EH (cell line): Measurements from ENCODE around the gene RPL22L1.
"Not testable (repeated sequence)": the region's sequence is repeated elsewhere in the genome, so short reads cannot be mapped to it uniquely, and the experiment has no call there.

Source experiments
- DNase-seq: peaks from one replicate; pipeline ENCODE4 v3.0.0-alpha.2; 2015; ENCODE audit warnings: low read depth

Gene RPL22L1

GRCh38 chr3:170829546-170830272, 40.3 kb downstream of the RPL22L1 start:
- no peak for DNase-seq

- DNase-seq, result no peak
These were observed 43.9 kb downstream of the RPL22L1 start for GRCh38 chr3:170826047-170826446.

DNA sequence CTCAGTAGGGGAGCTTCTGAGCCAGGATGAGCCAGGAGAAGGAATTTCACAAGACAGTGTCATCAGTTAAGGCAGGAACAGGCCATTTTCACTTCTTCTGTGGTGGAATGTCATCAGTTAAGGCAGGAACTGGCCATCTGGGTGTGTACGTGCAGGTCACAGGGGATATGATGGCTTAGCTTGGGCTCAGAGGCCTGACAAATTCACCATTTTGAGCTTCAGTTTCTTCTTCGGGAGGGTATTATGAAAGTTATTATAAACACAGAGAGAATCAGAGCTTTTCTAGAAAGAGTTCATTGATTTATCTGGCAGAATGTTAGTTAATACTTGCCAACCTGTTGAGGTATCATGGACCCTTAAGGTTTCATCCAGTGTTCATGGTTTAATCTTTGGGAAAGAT, 46.4 kb downstream of the RPL22L1 start:
- not testable (repeated sequence) for DNase-seq

GRCh38 chr3:170818325-170818724, 51.7 kb downstream of the RPL22L1 start:
- DNase-seq, result not testable (repeated sequence)

DNA sequence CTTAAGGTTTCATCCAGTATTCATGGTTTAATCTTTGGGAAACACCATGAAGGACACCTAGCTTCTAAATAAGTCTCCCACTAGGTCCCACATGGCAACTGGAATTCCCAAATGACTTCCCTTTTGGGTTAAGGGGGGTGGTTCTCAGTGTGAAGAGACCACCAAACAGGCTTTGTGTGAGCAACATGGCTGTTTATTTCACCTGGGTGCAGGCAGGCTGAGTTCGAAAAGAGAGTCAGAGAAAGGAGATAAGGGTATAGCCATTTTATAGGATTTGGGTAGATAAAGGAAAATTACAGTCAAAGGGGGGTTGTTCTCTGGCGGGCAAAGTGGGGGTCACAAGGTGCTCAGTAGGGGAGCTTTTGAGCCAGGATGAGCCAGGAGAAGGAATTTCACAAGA, 52.5 kb downstream of the RPL22L1 start:
- DNase-seq, result not testable (repeated sequence)

DNA sequence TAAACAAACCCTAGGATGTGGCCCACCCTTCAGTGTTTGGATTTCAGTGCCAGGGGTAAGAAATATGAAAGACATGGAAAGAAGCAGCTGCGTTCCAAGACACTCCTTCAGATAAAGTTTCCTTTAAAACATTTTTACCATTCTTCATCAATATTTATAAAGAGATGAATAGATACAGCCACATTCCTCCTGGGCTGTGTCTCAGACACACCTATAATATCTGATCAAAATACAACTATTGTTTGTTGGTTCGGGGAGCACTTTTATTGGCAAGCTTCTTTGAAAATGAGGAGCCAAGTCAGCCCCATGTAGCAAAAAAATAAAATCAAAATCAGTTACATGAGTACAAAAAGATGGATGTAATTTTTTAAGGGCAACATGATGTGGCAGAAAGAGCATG, 53.2 kb downstream of the RPL22L1 start:
- no peak for DNase-seq

GRCh38 chr3:170816341-170816740, 53.7 kb downstream of the RPL22L1 start:
- no peak for DNase-seq

GRCh38 chr3:170815936-170816335, 54.1 kb downstream of the RPL22L1 start:
- no peak for DNase-seq

DNA sequence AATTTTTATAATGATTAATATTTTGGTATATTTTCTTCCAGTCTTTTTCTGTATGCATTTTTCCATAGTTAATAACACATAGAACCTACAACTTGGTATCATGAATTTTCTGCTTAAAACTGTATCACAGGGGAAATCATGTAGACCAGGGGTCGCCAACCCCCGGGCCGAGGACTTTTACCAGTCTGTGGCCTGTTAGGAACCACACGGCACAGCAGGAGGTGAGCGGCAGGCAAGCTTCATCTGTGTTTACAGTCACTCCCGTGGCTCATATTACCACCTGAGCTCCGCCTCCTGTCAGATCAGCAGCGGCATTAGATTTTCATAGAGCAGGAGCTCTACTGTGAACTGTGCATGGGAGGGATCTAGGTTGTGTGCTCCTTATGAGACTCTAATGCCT, 54.7 kb downstream of the RPL22L1 start:
- no peak for DNase-seq
